GM23338 (cell line): ENCODE data around the gene THSD4. TPM values are rescaled to one million over a fixed set of nuclear protein-coding genes. Genes with fewer than 3 reads are reported as not detected.

ENCODE experiments used
- ATAC-seq: fragments of 200-7000 bp; cut with Tn5 transposase; 3 replicates; pipeline ENCODE4 v1.9.1; 2020
- DNase-seq: peaks from one replicate; pipeline ENCODE4 v3.0.0-alpha.2; 2015; ENCODE audit warnings: low spot score
- H2AFZ ChIP-seq: fragments of 200-600 bp; sonication (generic); 2 replicates; pipeline ENCODE4 v1.8.0; 2016; ENCODE audit warnings: antibody characterized with exemption, mild to moderate bottlenecking, moderate library complexity
- H3F3A ChIP-seq: fragments of 200-600 bp; sonication (generic); replicated peaks from 2 replicates; pipeline ENCODE4 v1.8.0; 2017; ENCODE audit warnings: antibody characterized with exemption, mixed run types, low read depth
- H3K27ac ChIP-seq: fragments of 200-600 bp; sonication (generic); 2 replicates; pipeline ENCODE4 v1.6.1; 2016; ENCODE audit warnings: low read depth
- H3K27me3 ChIP-seq: fragments of 200-600 bp; sonication (generic); 2 replicates; pipeline ENCODE4 v1.8.0; 2016; ENCODE audit warnings: mild to moderate bottlenecking, mixed run types, moderate library complexity; ENCODE audit not compliant: insufficient read depth
- H3K36me3 ChIP-seq: fragments of 200-600 bp; sonication (generic); 2 replicates; pipeline ENCODE4 v1.8.0; 2016; ENCODE audit warnings: mild to moderate bottlenecking; ENCODE audit not compliant: insufficient read depth
- H3K4me1 ChIP-seq: fragments of 200-600 bp; sonication (generic); 2 replicates; pipeline ENCODE4 v1.8.0; 2016; ENCODE audit warnings: mild to moderate bottlenecking, moderate library complexity; ENCODE audit not compliant: insufficient read depth
- H3K4me2 ChIP-seq: fragments of 200-600 bp; sonication (generic); 2 replicates; pipeline ENCODE4 v1.7.1; 2017; ENCODE audit warnings: mixed run types
- H3K4me3 ChIP-seq: fragments of 200-600 bp; sonication (generic); 2 replicates; pipeline ENCODE4 v1.6.1; 2016; ENCODE audit warnings: mixed run types
- H3K79me2 ChIP-seq: fragments of 200-600 bp; sonication (generic); replicated peaks from 2 replicates; pipeline ENCODE4 v1.8.0; 2017; ENCODE audit warnings: mild to moderate bottlenecking; ENCODE audit not compliant: insufficient read depth
- H3K9me2 ChIP-seq: fragments of 200-600 bp; sonication (generic); 2 replicates; pipeline ENCODE4 v1.8.0; 2017; ENCODE audit not compliant: insufficient read depth
- H4K20me1 ChIP-seq: fragments of 200-600 bp; sonication (generic); replicated peaks from 2 replicates; pipeline ENCODE4 v1.8.0; 2017; ENCODE audit warnings: mild to moderate bottlenecking; ENCODE audit not compliant: insufficient read depth
- H3K27ac Mint-ChIP-seq: 2 replicates; pipeline ENCODE4 v1.8.0; 2020; ENCODE audit warnings: inconsistent platforms, mild to moderate bottlenecking, moderate library complexity, mixed read lengths
- H3K27me3 Mint-ChIP-seq: 3 replicates; pipeline ENCODE4 v1.8.0; 2022; ENCODE audit warnings: low read depth, mild to moderate bottlenecking, moderate library complexity, mixed read lengths, inconsistent platforms; ENCODE audit not compliant: insufficient read depth, poor library complexity
- H3K36me3 Mint-ChIP-seq: 3 replicates; pipeline ENCODE4 v1.8.0; 2021; ENCODE audit warnings: low read depth, mild to moderate bottlenecking, inconsistent platforms, moderate library complexity, mixed read lengths
- H3K4me1 Mint-ChIP-seq: 3 replicates; pipeline ENCODE4 v1.8.0; 2020; ENCODE audit warnings: mild to moderate bottlenecking, inconsistent platforms, mixed read lengths
- H3K4me3 Mint-ChIP-seq: 3 replicates; pipeline ENCODE4 v1.8.0; 2021; ENCODE audit warnings: moderate library complexity, mild to moderate bottlenecking, inconsistent platforms, mixed read lengths
- H3K9me3 Mint-ChIP-seq: 3 replicates; pipeline ENCODE4 v1.8.0; 2020; ENCODE audit warnings: moderate library complexity, mild to moderate bottlenecking, inconsistent platforms, mixed read lengths
- ETS1 ChIP-seq: IDR thresholded peaks from 2 replicates; pipeline ENCODE4 v1.6.1; 2016; ENCODE audit warnings: antibody characterized with exemption
- EZH2 ChIP-seq: fragments of 200-600 bp; sonication (generic); IDR thresholded peaks from one replicate; pipeline ENCODE4 v1.8.0; 2017; ENCODE audit warnings: antibody characterized with exemption, mild to moderate bottlenecking, low read depth; ENCODE audit not compliant: unreplicated experiment
- EZH2phosphoT487 ChIP-seq: fragments of 200-600 bp; sonication (generic); IDR thresholded peaks from one replicate; pipeline ENCODE4 v1.8.1; 2018; ENCODE audit warnings: antibody characterized with exemption; ENCODE audit not compliant: unreplicated experiment
- REST ChIP-seq: IDR thresholded peaks from one replicate; pipeline ENCODE4 v1.6.1; 2018; ENCODE audit warnings: antibody characterized with exemption; ENCODE audit not compliant: unreplicated experiment
- ZNF462 ChIP-seq: fragments of 250-450 bp; sonication (Bioruptor Pico); IDR thresholded peaks from 2 replicates; pipeline ENCODE4 v1.5.0; 2020; ENCODE audit warnings: mild to moderate bottlenecking, moderate library complexity
- polyA plus RNA-seq: library from polyadenylated mRNA; unstranded; fragments of >200 nt; fragmentation: Nextera tagmentation; extraction: Ambion mirVana; gene quantifications from 2 replicates; pipeline ENCODE4 v1.2.1, GENCODE V29; 2016
- total RNA-seq: library from RNA; depleted of rRNA; stranded (reverse); fragments of >200 nt; shearing (Covaris generic); gene quantifications from 2 replicates; pipeline ENCODE4 v1.2.3, GENCODE V29; 2014

THSD4 gene
- total and polyA plus RNA-seq, 2 experiments from 2014 or later = 2.0 to 7.4 TPM

- no peak for TF ChIP-seq REST
Observed at GRCh38 chr15:71469413-71469812, 354.1 kb downstream of the THSD4 start (continued).

GRCh38 chr15:71471347-71471746 lies 356.1 kb downstream of the THSD4 start:
- Histone ChIP-seq H3K27ac (no peak overlapping the region), H3K4me2 (no peak overlapping the region), H3K79me2 (no peaks in the 10 kb centered on the region), H3K4me3 (no peak overlapping the region), H3K36me3 (0 out of 2 replicates have a peak, but pooled peaks cover 3% of the 10 kb centered on the region), H3K27me3 (no peaks in the 10 kb centered on the region), H3F3A (no peaks in the 10 kb centered on the region), H4K20me1 (no peaks in the 10 kb centered on the region), H3K9me2 (peaks cover 12% of the 10 kb centered on the region; the same call in 1 of the 2 replicates), H2AFZ (no peak overlapping the region), H3K4me1 (no peaks in the 10 kb centered on the region)
- H3K4me1 Mint-ChIP-seq = peaks cover 9% of the 10 kb centered on the region
- no peaks in the 10 kb centered on the region for H3K27me3 Mint-ChIP-seq
- ATAC-seq = no peak
- H3K4me3 Mint-ChIP-seq = no peak overlapping the region
- H3K27ac Mint-ChIP-seq = no peak overlapping the region
- peaks cover 12% of the 10 kb centered on the region for H3K9me3 Mint-ChIP-seq
- no peak for DNase-seq
- peaks cover 11% of the 10 kb centered on the region for H3K36me3 Mint-ChIP-seq
- TF ChIP-seq ETS1 = no peak
- TF ChIP-seq ZNF462 = no peak
- no peak for TF ChIP-seq EZH2
- no peak for TF ChIP-seq EZH2phosphoT487
